Transverse colon (tissue), 4 donors: ENCODE results near the gene ELAVL3. TPM values are rescaled to one million over a fixed set of nuclear protein-coding genes. Genes with fewer than 3 reads are reported as not detected.

ENCODE experiments used
- DNase-seq: peaks from one replicate; pipeline ENCODE4 v3.0.0-alpha.2; 2019
- H3K27ac ChIP-seq, 4 donors: fragments of 200-600 bp; sonication (generic); 2 replicates each; pipeline ENCODE4 v1.5.1; 2016 to 2018; ENCODE audit warnings: inconsistent platforms in 4 of 4
- H3K27me3 ChIP-seq: fragments of 200-600 bp; sonication (generic); 2 replicates; pipeline ENCODE4 v1.5.1; 2017; ENCODE audit warnings: inconsistent platforms
- H3K36me3 ChIP-seq, 4 donors: fragments of 200-600 bp; sonication (generic); 2 replicates each; pipeline ENCODE4 v1.5.1; 2017 to 2019; ENCODE audit warnings: inconsistent platforms in 4 of 4
- H3K4me1 ChIP-seq, 4 donors: fragments of 200-600 bp; sonication (generic); 2 replicates each; pipeline ENCODE4 v1.5.1; 2017 to 2020; ENCODE audit warnings: inconsistent platforms in 4 of 4
- H3K4me3 ChIP-seq, 4 donors: fragments of 200-600 bp; sonication (generic); 1 replicate in 1 of 4; 2 replicates in 3 of 4; pipeline versions ENCODE4 v1.5.1 to v1.6.1; 2017 to 2019; ENCODE audit warnings: inconsistent platforms in 4 of 4
- H3K9me3 ChIP-seq, 2 donors: fragments of 200-600 bp; sonication (generic); 2 replicates each; pipeline ENCODE4 v1.5.1; 2017 to 2019; ENCODE audit warnings: inconsistent platforms in 2 of 2
- CTCF ChIP-seq, 5 experiments: fragments of 200-600 bp in 3 of 5; fragments of 450-650 bp in 2 of 5; sonication (generic) in 3 of 5; IDR thresholded peaks; 1 replicate in 2 of 5; 2 replicates in 3 of 5; pipeline ENCODE4 v1.5.1; 2016 to 2017; ENCODE audit warnings: antibody characterized with exemption in 5 of 5, inconsistent platforms in 3 of 5, mild to moderate bottlenecking in 2 of 5, moderate library complexity in 1 of 5
- EP300 ChIP-seq: sonication (generic); formaldehyde crosslinking; IDR thresholded peaks from one replicate; pipeline ENCODE4 v1.6.1; 2017; ENCODE audit warnings: antibody characterized with exemption, low read depth
- POLR2A ChIP-seq: fragments of 450-650 bp; IDR thresholded peaks from one replicate; pipeline ENCODE4 v1.6.1; 2016; ENCODE audit warnings: antibody characterized with exemption, mild to moderate bottlenecking, moderate library complexity
- POLR2AphosphoS5 ChIP-seq, 3 donors: sonication (generic); formaldehyde crosslinking; IDR thresholded peaks; one replicate each; pipeline ENCODE4 v1.6.1; 2016; ENCODE audit warnings: antibody characterized with exemption in 3 of 3
- WGBS, 2 donors: methylation state at CpG; one replicate each; pipeline ENCODE4 v1.1.5; 2018; ENCODE audit warnings: low coverage in 1 of 2; 5-methylcytosine and 5-hydroxymethylcytosine counted together
- in situ Hi-C, 4 donors: fragments of 200-750 bp; cut with MboI; loops; one replicate each; pipeline versions ENCODE4 v1.15.0 to v1.15.1; 2017; ENCODE audit warnings: low sequenced_read_pairs in 3 of 4, low pct_ligation_motif_present in 1 of 4, low pct_unique_long_range_greater_than_20kb in 1 of 4
- intact Hi-C: fragments of 100-400 bp; cut with DNase I; formaldehyde crosslinking; loops from one replicate; pipeline ENCODE4 v1.15.1; 2023; ENCODE audit warnings: low total_unique reads
- total RNA-seq, 4 donors: library from RNA; depleted of rRNA; stranded (reverse); fragments of >200 nt; gene quantifications; one replicate each; pipeline ENCODE4 v1.1.0, GENCODE V29; 2016

Gene ELAVL3
- total RNA-seq, 4 donors from 2014 or later: 0.27 to 3.2 (median 1.3) TPM; not detected in 1

- H3K4me3 ChIP-seq: peak overlapping the region in 3 of 4 donors; percentile 36 to 50 (median 40)
- intact Hi-C loops (no loop called here), in situ Hi-C loops (no loop called here)
- peaks cover 67% of the 10 kb centered on the region for H3K27me3 ChIP-seq
- peaks cover 10 to 47% (median 29%) of the 10 kb centered on the region in 4 donors for H3K4me1 ChIP-seq
- H3K9me3 ChIP-seq: no peaks in the 10 kb centered on the region
- TF ChIP-seq POLR2A: no peak
- no peak overlapping the region for H3K27ac ChIP-seq
- no peaks in the 10 kb centered on the region for H3K36me3 ChIP-seq
- WGBS, 2 donors: 0 to 6% methylated on average over 6 to 13 of the region's 16 CpGs
- DNase-seq: no peak
These were observed 62.7 kb downstream of the ELAVL3 start for GRCh38 chr19:11418094-11418548.

GRCh38 chr19:11416346-11417052, 64.3 kb downstream of the ELAVL3 start:
- WGBS, 2 donors: 78 to 92% methylated on average over 1 to 17 of the region's 17 CpGs
- TF ChIP-seq CTCF (IDR thresholded peaks at IDR 0.05): no peak
- TF ChIP-seq POLR2AphosphoS5 (IDR thresholded peaks at IDR 0.05): no peak
- no peak for TF ChIP-seq POLR2A
- no peak for TF ChIP-seq EP300
- H3K36me3 ChIP-seq: no peaks in the 10 kb centered on the region
- intact Hi-C loops (no loop called here), in situ Hi-C loops (no loop called here)
- no peak overlapping the region for H3K4me3 ChIP-seq
- DNase-seq: no peak
- H3K4me1 ChIP-seq: peaks cover 4 to 31% (median 17%) of the 10 kb centered on the region in 4 donors
- peaks cover 51% of the 10 kb centered on the region for H3K27me3 ChIP-seq
- H3K27ac ChIP-seq: no peak overlapping the region
- H3K9me3 ChIP-seq: no peaks in the 10 kb centered on the region

GRCh38 chr19:11414544-11414943, 66.3 kb downstream of the ELAVL3 start:
- H3K9me3 ChIP-seq: no peaks in the 10 kb centered on the region
- no peak for DNase-seq
- WGBS, 2 donors: 78 to 93% methylated on average over 1 to 2 of the region's 2 CpGs
- in situ Hi-C loops (no loop called here), intact Hi-C loops (no loop called here)
- no peaks in the 10 kb centered on the region for H3K36me3 ChIP-seq
- H3K4me3 ChIP-seq: no peak overlapping the region
- TF ChIP-seq CTCF (IDR thresholded peaks at IDR 0.05) (no peak), EP300 (no peak), POLR2A (no peak), POLR2AphosphoS5 (IDR thresholded peaks at IDR 0.05) (no peak)
- H3K27ac ChIP-seq: no peak overlapping the region
- peaks cover 31% of the 10 kb centered on the region for H3K27me3 ChIP-seq
- H3K4me1 ChIP-seq: peaks cover 0 to 14% (median 9%) of the 10 kb centered on the region in 4 donors

GRCh38 chr19:11410682-11411081, 70.2 kb downstream of the ELAVL3 start:
- WGBS, 2 donors: 71 to 100% methylated on average over 1 to 8 of the region's 8 CpGs
- Histone ChIP-seq H3K9me3 (no peaks in the 10 kb centered on the region), H3K36me3 (no peaks in the 10 kb centered on the region), H3K4me1 (no peaks in the 10 kb centered on the region), H3K4me3 (no peak overlapping the region), H3K27ac (no peak overlapping the region), H3K27me3 (peaks cover 9% of the 10 kb centered on the region)
- no peak for DNase-seq
- in situ Hi-C loops (no loop called here), intact Hi-C loops (no loop called here)
- TF ChIP-seq EP300: no peak
- TF ChIP-seq CTCF (IDR thresholded peaks at IDR 0.05): no peak
- TF ChIP-seq POLR2A: no peak
- TF ChIP-seq POLR2AphosphoS5 (IDR thresholded peaks at IDR 0.05): no peak
